GM19324 (cell line): Measurements from ENCODE around the gene LRFN2.

Experiments
- ATAC-seq: cut with Tn5 transposase; IDR thresholded peaks from one replicate; pipeline ENCODE4 v1.9.1; 2021; ENCODE audit warnings: mild to moderate bottlenecking, moderate library complexity; ENCODE audit not compliant: unreplicated experiment, low FRiP score

The LRFN2 gene

DNA sequence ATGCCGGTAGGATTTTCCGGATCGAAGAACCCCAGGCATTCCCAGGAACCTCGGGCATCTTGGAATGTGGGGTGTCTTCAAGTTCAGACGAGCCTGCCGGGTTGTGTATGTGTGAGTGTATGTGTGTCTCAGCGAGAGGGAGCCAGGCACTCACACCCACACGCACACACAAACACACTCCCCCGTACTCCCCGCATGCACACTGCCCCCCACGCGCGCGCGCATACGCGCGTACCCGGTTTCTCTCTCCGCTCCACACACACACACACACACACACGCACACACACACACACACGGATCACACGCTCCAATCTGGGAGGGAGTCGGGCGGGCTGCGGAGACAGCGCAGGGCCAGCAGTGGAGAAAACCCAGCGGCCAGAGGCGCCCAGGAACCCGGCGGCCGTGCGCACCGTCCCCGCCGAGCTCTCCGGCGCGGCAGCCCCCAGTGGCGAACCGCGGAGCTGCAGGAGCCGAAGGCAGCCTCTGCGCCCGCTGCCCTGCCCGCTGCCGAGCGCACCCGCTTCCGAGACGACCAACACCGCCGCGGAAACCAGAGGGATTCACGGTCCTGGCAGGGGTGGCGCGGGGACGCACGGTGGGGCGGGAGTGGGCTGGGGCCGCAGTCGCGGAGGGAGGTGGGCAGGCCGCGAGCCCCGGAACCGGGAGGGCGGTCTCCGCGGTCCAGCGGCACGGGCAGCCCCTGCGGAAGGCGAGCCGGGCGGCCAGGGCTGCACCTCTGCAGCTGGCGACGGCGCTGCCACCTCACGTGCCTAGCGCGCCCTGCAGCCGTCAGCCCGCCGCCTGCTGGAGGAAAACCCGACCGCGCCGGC, at the start of gene LRFN2:
Gene LRFN2 (minus strand): TSS at position 125 of the 830 bp plus-strand sequence.
- ATAC-seq = no peak

DNA sequence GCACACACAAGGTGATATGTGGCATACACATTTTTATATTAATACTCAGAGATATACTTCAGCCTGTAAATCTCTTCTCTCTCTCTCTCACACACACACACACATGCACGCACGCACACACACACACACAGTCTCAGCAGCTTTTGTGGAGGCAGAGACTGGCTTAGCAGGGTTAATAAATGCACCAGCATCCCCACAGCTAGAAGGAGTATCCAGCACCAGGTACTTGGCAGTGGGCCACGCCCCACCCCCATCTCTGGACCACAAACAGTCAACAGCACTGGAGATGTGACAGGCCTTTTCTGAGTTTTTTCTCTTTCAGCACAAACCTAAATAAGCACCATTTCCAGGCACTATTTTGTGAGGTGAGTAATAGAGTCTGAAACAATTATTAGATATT, 47.3 kb upstream of the LRFN2 start:
- no peak for ATAC-seq

DNA sequence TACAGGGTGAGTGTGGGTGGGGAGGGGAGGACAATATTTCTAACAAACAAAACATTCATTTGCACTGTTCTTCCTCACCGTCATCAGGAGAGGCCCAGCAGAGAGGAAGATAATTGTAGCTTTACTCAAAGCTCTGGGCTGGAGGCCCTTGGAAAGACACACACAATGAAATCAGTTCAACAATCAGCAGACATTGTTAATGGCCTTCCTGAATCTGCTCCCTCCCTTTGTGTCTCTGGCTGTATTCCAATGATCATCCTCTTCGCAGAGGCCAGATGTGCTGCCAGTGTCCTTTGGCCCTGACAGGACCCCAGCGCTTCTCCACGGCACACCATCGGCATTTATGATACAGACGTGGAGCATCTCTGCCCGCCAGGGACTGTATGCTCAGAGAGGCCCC, 44.6 kb upstream of the LRFN2 start:
- no peak for ATAC-seq

DNA sequence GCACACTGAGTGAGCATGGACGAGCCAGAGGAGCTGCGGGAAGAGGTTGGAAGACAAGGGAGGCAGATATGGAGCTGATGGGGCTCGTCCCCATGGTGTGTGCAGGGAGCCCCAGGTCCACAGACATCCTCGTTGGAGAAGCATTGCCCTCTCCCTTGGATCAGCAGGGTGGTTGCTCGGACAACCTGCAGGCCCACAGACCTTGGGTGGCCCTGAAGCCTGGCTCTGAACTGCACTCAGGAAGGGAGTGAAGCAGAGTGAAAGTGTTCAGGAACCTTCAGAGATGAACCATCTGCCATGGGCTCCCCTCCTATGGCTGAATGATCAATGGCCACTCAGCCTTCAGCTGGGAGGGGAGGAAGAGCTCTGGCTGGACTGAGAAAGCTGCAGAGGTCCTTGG, 43.3 kb upstream of the LRFN2 start:
- no peak for ATAC-seq

DNA sequence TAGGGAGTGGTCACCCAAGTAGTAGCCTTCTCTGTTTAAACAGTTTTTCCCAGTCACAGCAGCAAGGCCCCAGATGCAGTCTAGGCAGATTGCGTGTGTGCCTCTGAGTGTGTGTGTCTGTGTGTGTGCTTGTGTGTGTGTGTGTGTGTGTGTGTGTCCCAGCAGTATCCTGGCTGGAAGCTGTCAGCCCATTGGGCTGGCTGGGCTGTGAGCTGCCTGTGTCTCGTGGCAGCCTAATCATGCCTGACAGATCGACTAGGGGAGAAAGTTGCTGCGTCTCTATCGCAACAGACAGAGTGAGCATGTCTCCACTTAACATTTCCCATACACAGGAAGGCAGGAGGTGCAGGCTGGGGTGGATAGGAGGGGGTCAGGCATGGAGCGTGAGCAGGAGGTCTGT, 42.9 kb upstream of the LRFN2 start:
- ATAC-seq = no peak

DNA sequence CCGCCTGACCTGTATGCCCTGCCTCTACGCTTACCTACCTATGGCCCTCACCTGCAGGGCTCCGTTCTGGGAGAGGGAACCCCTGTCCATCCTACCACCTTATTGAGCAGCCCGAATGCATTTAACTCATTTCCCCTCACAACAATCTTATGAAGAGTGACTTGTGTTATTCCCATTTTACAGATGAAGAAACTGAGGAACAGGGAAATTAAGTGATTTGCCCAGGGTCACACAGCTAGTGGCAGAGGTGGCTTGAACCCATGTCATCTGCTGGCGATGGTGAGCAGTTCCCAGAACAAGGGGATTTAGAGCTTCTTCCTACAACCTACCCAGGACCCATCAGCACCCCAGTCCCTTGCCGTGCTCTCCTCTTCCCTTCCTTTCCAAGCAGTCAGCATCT, 42.3 kb upstream of the LRFN2 start:
- no peak for ATAC-seq

DNA sequence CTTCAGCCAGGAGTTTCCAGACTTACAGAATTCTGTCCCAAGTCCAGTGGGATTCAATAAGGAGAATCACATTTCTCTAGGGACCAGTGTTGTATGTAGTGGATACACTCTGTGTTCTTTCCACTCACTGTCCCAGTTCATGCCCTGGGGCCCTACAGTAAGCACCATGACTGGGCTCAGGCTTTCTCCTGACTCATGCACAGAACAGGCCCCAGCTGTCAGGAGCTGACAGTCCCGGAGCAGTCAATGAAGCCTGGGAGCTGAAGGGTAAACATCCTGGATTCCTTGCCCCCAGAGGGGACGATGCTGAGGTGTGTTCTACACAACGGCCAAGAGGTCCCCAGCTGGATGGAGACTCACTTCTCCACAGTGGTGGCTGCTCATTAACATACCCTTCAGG, 40.2 kb upstream of the LRFN2 start:
- no peak for ATAC-seq

DNA sequence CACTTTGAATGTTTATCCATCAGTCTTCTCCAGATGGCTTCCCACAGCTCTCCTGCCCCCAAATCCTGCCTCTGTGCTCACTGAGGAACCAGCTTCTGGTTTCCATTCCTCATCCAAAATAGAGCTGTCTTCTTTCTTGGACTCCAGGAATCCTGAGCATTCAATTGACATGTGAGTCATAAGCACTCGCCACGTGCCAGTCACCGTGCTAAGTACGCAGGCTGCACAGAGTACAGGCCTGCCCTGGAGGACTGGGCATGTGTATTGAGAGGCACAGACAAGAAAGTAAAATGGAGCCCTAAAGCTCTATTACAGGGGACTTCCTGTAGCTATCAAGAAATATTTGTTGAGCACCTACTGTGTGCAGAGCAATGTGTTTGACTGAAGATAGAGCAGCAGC, 39.7 kb upstream of the LRFN2 start:
- no peak for ATAC-seq

DNA sequence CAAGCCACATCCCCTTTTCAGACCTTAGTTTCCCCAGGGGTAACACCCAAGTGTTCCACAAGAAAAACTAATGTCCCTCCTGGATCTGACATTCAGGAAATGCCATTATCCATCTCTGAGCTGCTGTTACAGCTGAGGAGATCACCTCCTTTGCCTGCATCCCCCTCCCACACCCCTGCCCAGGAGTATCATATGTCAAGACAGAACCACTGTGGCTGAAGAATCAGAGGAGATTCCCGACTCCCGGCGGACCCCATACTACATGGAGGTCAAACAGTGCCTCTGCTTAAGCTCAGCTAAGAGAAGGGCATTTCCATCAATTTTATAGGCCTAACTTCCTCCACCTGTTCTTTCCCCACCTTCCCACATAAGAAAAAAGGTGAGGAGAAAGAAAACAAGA, 36.8 kb upstream of the LRFN2 start:
- ATAC-seq = no peak

DNA sequence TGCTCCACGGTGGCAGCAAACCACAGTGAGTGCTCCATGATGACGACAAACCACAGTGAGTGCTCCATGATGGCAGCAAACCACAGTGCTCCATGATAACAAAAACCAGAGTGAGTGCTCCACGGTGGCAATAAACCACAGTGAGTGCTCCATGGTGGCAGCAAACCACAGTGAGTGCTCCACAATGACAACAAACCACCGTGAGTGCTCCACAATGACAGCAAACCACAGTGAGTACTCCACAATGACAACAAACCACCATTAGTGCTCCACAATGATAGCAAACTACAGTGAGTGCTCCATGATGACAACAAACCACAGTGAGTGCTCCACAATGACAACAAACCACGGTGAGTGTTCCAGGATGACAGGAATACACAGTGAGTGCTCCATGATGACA, 36.0 kb upstream of the LRFN2 start:
- no peak for ATAC-seq

DNA sequence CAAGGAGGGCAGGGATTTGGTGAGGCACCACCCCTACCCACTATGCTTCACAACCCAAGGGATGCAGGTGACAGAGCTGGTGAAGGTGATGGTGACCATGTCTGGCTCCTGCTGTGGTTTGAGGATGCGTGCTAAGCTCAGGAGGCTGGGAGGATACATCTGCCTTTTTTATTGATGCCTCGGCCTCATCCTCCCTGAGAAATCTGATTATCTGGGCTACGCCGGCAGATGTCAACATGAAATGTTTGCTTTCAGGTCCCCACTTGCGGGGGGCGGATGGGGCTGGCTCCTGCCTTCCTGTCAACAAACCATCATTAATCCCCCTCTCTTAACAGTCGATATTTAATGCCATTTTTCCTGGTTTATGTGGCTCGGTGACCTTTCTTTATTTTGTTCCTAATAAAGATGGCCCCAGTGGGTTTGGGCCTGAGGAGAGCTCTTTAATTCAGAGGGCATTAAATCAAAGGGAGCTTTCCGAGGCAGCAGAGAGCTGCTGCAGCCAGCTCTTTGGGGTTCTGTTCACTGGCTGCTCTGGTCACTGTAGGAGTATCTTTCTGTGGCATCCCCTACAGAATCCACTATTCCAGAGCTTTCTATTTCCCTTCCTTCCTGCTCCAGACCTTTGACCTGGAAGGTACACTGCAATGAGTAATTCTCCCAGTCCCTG, 33.5 kb upstream of the LRFN2 start:
- no peak for ATAC-seq

DNA sequence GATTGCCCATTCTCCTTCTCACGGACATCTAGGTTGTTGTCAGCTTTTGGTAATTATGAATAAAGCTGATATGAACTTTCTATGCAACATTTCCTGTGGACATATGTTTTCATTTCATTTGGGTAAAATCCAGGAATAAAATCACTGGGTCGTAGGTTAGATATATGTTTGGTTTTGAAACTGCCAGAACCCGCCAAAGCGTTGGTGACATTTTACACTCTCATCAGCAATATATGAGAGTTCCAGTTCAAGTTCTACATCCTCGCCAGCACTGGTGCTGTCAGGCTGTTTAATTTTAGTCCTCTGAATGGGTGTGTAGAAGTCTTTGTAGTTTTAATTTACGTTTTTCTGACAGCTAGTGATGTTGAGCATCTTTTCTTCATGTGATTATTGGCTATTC, 27.5 kb upstream of the LRFN2 start:
- ATAC-seq = no peak

DNA sequence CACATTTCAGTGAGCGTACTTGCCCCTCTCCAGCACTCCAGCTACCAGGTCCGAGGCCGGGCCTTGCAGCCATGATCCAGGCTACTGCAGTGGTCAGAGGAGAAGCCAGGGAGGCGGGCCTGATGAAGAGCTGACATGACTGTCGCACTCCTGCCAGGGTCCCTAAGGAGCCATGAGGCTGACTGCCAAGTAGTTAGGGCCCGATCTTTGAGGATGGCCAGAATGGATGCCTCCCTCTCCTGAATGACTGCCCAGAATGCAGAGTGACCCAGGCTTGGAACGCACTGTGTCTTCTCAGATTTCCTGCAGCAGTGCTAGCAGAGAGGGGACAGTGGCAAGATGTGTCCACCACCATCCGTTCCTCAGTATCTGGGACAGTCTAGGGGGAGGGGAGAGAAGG, 24.7 kb upstream of the LRFN2 start:
- no peak for ATAC-seq

DNA sequence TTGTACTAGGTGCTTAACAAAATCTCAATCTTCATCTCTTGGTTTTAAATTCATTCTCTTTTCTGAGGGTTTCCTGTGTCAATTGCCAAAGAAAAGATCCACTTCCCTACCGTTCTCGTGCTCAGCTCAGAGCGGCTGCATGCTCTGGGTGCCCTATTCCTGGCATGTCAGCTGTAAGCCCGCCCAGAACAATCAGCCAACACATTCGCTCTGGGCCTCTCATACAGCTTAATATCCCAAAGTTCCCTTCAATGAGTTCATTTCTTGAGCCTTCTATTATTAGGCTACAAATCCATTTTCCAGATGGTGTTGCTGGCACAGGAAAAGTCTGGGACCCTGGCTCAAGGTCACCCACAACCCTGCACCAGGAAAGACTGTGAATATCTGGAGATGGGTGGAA, 24.3 kb upstream of the LRFN2 start:
- no peak for ATAC-seq

DNA sequence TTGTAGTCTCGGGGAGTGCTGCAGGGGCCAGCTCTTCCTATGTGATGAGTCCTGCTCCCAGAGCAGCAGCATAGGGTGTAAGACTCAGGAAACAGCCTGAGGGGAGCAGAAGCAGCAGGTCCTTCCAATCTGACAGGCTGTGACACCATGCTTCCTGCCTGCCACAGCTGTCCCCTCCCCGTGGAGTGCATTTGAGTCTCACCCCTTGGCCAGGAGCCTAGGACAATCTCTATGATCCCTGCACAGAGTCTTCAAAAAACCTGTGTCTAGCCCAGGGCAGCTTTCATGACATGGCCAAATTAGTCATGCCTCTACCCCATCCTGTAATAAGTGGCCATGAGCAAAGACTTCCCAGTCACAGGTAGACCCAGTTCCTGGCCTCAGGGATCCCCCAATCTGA, 23.1 kb upstream of the LRFN2 start:
- no peak for ATAC-seq

DNA sequence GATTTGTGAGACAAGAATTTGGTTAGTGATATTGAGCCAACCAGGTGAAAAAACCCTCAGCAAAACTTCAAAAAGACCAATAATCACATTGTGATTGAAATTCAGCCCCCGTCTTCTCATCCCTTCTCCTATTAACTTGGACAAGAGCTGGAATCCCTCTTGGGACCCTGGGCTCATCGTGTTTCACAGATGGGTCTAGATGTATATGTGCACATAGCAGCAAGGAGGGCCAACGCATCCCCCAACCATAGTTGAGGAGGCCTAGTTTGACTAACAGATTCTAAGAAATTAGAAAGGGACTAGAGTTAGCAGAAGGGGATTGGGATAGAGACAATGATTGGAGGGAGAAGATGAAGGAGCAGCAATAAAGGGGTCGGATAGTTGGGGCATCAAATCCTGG, 19.8 kb upstream of the LRFN2 start:
- ATAC-seq = no peak

DNA sequence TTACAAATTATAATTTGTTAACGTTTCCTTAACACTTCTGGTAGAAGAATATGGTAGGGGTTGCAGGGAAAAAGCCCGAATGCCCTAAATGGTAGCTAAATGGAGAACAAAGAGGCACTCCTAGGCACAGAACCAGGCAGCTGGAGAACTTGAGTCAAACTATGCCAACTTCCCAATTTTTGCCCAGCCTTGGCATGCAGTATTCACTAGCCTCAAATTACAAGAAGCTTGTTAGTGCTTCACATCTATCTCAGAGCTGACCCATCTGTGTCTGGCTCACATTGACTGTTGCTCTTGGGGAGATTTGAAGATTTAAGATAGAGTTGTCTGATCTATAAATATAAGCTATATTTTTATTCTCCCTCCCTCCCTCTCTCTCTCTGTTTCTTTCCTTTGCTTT, 19.4 kb upstream of the LRFN2 start:
- ATAC-seq = no peak

DNA sequence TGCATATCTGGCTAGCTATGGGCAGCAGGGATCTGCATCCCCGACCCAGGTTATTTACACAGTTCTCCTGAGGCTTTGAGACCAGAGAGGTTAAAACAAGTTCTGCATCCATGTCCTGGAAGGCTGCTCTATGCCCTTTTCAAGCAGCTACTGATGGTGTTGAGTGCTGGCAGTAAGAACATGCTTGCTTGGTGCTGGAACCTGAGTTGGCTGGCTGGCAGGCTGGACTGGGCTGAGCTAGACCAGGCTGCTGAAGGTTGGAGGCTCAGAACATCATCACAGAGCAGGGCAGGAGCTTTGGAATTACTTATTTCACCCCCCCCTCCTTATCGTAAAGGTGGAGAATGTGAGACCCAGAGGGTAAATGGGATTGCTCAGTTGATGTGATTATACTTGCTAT, 16.9 kb upstream of the LRFN2 start:
- no peak for ATAC-seq

DNA sequence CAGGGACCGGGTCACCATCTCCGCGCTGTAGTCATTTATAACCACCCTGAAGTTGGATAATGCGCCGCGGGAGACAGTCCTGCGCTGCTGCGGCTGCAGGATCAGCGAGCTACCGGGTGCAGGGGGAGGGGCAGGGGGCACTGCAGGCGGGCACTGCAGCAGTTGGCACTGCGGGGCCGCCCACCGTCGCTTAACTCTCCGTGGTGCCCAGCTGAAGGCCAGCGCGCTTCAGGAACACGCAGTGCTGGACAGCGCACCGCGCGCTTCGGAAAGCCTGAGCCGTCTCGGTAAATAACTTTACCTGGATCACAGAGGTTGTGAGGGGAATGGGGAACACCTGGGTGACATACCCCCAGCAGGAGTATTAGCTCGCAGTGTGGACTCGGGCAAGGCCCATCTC, 12.4 kb upstream of the LRFN2 start:
- ATAC-seq = no peak

DNA sequence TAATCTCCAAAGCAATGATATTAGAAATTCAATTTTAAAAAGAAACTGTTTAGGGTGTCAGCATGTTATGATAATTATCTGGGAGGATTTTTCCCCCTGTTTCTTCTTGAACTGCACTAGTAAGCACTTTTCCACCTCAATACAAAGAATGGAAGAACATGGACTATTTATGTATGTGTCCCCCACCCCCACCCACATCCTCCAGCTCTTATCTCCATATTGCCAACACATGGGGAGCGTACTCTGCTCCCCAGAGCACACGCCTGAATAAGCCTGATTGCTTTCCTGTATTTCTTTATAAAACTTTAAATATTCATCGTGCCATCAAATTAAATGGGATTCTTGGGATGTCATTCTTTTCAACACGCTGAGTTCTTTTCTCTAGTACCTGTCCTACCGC, 11.4 kb upstream of the LRFN2 start:
- ATAC-seq = no peak

DNA sequence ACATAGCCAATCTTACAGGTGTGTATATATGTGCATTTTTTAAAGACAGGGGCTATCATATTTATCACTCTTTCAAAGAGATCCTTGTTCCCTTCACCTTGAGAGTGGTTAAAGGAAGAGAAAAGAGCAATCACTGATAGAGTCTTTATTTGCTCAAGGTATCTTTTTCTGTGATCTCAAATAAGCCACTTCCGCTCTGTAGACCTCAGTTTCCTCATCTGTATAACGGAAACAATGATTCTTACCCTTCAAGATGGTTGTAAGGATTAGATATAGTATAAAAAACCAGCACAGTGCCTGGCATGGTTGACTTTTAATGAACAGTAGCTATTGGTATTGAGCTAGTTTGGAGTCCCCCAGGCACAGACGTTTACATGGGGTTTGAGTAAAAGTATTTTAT, 10.1 kb upstream of the LRFN2 start:
- ATAC-seq = no peak

DNA sequence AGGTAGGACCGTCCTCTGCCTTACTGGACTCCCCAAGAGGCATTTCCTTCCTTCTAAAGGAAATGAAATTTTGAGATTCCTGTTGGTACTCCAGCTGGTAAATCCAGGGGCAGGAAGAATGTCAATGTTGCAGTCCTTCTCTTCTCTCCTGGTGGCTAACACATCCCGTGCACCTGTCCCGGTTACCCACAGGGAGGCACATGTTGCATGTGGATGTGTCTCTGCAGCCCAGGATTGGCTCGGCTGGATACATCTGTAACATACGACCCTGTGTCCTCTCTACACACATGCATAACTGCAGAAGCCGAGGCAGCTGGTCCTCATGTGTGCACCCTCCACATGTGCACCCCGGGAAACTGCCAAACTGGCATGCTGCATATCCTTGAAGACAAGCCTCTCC, 1.3 kb upstream of the LRFN2 start:
- no peak for ATAC-seq

DNA sequence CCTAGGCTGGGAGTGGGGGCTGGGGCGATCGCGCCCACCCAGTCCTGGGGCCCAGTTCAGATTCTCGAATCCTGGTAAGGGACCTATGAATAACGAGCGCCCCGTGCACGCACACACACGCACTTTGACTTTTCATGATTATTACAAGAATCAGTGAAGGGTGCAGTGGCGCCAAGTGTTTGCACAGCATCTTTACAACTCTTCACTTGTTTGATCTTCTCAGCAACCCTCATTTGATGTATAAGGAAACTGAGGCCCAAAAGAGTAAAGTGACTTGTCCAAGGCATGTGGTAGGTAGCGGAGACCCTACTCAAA, 863 bp upstream of the LRFN2 start:
- no peak for ATAC-seq
